ENCODE data around the gene HTR2B. TPM values are rescaled to one million over a fixed set of nuclear protein-coding genes. Genes with fewer than 3 reads are reported as not detected.

The HTR2B gene
- polyA plus RNA-seq, 1 experiment = 0.92 TPM

DNA sequence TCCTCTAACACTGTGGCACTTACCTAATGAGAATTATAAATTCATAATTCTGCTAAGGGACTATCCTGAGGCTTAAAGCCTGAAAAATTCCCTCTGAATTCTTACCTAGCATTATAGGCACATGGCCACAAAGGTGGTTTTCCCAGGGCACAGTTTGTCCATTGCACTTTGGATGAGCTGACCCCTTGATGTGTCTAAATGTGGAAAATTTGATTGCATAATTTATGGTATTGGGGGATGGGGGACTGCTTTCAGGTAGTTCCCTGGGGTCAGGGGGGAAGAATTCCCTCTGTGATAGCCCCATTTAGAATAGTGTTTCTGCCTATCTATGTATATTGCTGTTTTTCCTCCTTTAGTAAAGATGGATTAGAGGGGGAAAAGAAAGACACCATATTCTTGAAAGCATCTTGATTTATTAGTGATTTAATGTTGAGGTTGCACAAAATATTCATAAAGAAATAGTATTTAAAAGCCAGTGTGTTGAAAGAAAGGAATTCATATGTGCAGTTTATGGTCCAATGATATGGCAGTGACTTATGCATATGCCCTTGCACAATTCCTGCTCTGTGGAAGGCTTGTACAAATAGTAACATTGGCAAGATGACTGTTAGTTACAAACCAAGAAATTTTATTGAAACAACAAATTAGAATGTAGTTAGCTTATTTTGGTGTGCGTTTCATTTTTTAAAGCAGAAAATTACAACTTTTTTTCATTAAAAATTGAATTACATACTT, 8.7 kb upstream of the HTR2B start:
- POLR2A ChIA-PET = interaction anchor here (0.7 kb wide), 1 partner anchor 13 kb away, joined by 3 read pairs; no protein-coding TSS in a partner anchor
- TF ChIP-seq, protein P1, sequence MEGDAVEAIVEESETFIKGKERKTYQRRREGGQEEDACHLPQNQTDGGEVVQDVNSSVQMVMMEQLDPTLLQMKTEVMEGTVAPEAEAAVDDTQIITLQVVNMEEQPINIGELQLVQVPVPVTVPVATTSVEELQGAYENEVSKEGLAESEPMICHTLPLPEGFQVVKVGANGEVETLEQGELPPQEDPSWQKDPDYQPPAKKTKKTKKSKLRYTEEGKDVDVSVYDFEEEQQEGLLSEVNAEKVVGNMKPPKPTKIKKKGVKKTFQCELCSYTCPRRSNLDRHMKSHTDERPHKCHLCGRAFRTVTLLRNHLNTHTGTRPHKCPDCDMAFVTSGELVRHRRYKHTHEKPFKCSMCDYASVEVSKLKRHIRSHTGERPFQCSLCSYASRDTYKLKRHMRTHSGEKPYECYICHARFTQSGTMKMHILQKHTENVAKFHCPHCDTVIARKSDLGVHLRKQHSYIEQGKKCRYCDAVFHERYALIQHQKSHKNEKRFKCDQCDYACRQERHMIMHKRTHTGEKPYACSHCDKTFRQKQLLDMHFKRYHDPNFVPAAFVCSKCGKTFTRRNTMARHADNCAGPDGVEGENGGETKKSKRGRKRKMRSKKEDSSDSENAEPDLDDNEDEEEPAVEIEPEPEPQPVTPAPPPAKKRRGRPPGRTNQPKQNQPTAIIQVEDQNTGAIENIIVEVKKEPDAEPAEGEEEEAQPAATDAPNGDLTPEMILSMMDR (IDR thresholded peaks at IDR 0.05; ENCODE audit: insufficient read depth, low read depth, low read length) = no peak
- CTCF ChIA-PET = interaction anchor here (1.4 kb wide), 1 partner anchor 12 kb away, joined by 3 read pairs; no protein-coding TSS in a partner anchor
- Histone ChIP-seq H3K36me3 (ENCODE audit: control insufficient read depth, insufficient read depth, low read length) (no peaks in the 10 kb centered on the region), H3K4me3 (ENCODE audit: low read depth, low read length) (no peak overlapping the region), H3K27me3 (ENCODE audit: control insufficient read depth, insufficient read depth, low read length) (no peaks in the 10 kb centered on the region)
- DNase-seq (ENCODE audit: low read depth) = no peak

DNA sequence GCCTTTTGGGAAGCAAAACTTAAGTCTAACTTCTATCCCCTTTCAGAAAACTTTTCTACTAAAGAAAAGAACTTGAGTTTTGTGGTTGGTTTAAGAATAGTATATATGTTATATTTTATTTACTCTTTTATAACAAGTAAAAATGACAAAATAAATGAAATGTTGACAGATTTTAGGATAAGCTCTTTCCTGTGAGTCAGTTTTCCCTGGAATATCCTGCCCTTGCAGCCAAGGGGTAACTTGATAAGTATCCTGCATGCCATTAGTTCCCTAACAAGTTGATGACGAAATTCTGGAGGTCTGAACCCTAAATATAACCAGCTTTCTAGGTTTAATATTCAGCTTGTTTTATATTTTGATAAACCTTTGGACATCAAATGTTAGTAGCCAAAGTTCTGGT, 7.3 kb upstream of the HTR2B start:
- ChIA-PET CTCF (no interaction called here), POLR2A (no interaction called here)
- no peak overlapping the region for H3K4me3 ChIP-seq (ENCODE audit: low read depth, low read length)
- DNase-seq (ENCODE audit: low read depth) = no peak
- no peaks in the 10 kb centered on the region for H3K36me3 ChIP-seq (ENCODE audit: control insufficient read depth, insufficient read depth, low read length)
- TF ChIP-seq, protein P1 (IDR thresholded peaks at IDR 0.05; ENCODE audit: insufficient read depth, low read depth, low read length) = no peak
- H3K27me3 ChIP-seq (ENCODE audit: control insufficient read depth, insufficient read depth, low read length) = no peaks in the 10 kb centered on the region

DNA sequence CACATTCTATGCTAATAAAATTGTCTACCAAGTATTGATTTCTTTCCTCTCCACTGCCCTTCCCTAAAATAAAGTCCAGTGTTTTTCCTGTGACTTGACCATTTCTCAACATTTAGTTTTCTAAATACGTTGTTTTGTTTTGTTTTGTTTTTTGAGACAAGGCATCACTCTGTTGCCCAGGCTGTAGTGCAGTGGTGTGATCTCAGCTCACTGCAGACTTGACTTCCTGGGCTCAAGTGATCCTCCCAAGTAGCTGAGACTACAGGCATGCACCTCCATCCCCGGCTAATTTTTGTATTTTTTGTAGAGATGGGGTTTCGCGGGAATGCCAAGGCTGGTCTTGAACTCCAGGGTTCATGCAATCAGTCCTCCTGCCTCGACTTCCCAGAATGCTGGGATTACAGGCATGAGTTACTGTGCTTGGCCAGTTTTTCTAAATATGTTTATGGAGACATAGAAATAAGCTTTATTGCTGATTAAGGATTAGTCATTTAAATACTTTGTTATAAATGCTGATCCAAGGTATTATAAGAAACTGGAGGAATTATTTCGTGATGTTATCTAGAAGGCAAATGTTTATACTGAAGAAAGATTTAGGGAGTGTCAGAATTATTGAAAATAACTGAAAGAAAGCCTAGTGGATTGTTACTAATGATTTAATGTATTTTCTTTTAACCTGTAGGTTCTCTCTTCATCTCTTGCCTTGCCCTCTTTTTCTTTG, 5.7 kb upstream of the HTR2B start:
- H3K4me3 ChIP-seq (ENCODE audit: low read depth, low read length) = no peak overlapping the region
- no peaks in the 10 kb centered on the region for H3K36me3 ChIP-seq (ENCODE audit: control insufficient read depth, insufficient read depth, low read length)
- ChIA-PET CTCF (interaction anchor here (0.7 to 3.0 kb wide), 4 partner anchors 11 to 62 kb away, joined by 3 to 9 read pairs (median 3); no protein-coding TSS in a partner anchor), POLR2A (no interaction called here)
- TF ChIP-seq, protein P1 (IDR thresholded peaks at IDR 0.05; ENCODE audit: insufficient read depth, low read depth, low read length) = no peak
- no peaks in the 10 kb centered on the region for H3K27me3 ChIP-seq (ENCODE audit: control insufficient read depth, insufficient read depth, low read length)
- no peak for DNase-seq (ENCODE audit: low read depth)

DNA sequence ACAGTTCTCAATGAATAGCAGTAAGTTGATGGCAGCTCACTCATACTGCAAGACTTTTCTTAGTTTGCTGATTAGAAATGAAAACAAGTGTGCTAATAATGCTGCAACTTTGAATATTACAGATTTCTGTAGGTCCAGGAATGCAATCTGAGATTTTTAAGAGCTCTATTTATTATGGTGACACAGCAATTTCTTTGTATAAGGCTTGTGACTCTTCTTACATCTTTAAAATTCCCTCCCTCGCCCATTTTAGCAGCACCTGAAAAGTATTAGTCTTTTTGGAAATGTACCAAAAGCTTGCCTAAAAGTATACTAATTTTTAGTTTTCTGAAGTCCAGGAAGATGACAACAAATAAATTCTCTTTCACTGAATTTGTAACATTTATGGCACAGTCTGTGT, 4.4 kb upstream of the HTR2B start:
- no peaks in the 10 kb centered on the region for H3K27me3 ChIP-seq (ENCODE audit: control insufficient read depth, insufficient read depth, low read length)
- no peak overlapping the region for H3K4me3 ChIP-seq (ENCODE audit: low read depth, low read length)
- no peak for DNase-seq (ENCODE audit: low read depth)
- ChIA-PET POLR2A (no interaction called here), CTCF (interaction anchor here (0.7 to 3.0 kb wide), 4 partner anchors 19 to 98 kb away, joined by 3 to 9 read pairs (median 6); no protein-coding TSS in a partner anchor)
- TF ChIP-seq, protein P1 (IDR thresholded peaks at IDR 0.05; ENCODE audit: insufficient read depth, low read depth, low read length) = no peak
- no peaks in the 10 kb centered on the region for H3K36me3 ChIP-seq (ENCODE audit: control insufficient read depth, insufficient read depth, low read length)

DNA sequence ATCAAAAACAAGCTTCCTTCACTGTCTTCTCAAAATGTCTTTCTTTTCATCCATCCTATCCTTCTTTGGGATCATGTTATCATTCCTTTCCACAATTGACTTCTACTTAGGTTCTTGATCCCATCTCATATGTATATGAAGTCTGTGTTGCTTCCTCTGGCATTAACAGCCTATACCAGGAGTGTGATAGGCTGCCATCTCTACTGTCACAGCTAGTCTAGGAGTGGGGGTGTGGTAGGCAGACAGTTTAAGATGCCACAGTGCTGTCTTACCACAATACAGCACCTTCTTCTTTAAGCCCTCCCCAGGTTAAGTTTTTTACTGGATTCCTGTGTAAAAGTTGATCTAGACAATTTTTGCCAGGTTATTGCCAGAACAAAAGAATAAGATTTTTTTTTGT, 3.7 kb upstream of the HTR2B start:
- no peaks in the 10 kb centered on the region for H3K36me3 ChIP-seq (ENCODE audit: control insufficient read depth, insufficient read depth, low read length)
- POLR2A ChIA-PET = no interaction called here
- DNase-seq (ENCODE audit: low read depth) = no peak
- no peaks in the 10 kb centered on the region for H3K27me3 ChIP-seq (ENCODE audit: control insufficient read depth, insufficient read depth, low read length)
- CTCF ChIA-PET = interaction anchor here (1.0 to 3.0 kb wide), 3 partner anchors 64 to 99 kb away, joined by 3 to 9 read pairs (median 7); no protein-coding TSS in a partner anchor
- TF ChIP-seq, protein P1 (IDR thresholded peaks at IDR 0.05; ENCODE audit: insufficient read depth, low read depth, low read length) = no peak
- H3K4me3 ChIP-seq (ENCODE audit: low read depth, low read length) = no peak overlapping the region
